Stimulated activated CD4-positive, alpha-beta T cell treated with anti-CD3 and anti-CD28 coated beads, Interleukin-15, amount 100 ng/mL, for 48 hours (primary cell): ENCODE data around the gene SH3D21.
A peak's percentile ranks its signal among the peaks of the same experiment; 100 is the strongest.

Experiments used
- DNase-seq, 2 donors: peaks; one replicate each; pipeline ENCODE4 v3.0.0-alpha.2; 2020; ENCODE audit warnings: low read depth in 2 of 2

Gene SH3D21

DNA sequence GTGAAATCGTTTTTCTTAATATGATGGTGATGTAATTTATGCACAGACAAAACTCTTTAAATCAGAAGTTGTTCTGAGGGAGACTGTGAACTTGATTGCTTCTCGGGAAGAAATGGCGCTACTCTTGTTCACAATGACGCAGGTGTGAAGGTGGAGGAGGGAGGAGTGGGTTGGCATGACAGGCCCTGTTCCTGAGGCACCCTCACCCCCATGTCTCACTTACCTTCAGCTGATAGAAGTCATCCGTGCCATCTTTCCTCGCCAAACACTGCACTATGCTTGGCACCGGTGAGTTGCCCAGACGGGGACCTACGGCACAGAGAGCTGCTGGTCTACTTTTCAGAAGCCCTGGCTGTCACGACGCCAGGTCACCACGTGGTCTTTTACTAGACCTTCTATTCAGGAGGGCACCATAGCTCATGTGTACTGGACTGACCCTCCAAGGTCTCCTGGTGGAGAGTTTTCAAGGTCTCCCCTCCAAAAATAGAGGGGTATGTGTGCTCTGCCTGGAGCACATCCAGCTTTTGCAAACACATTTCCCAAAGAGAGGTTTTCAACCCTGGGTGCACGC, 52.4 kb downstream of the SH3D21 start:
- DNase-seq = no peak

DNA sequence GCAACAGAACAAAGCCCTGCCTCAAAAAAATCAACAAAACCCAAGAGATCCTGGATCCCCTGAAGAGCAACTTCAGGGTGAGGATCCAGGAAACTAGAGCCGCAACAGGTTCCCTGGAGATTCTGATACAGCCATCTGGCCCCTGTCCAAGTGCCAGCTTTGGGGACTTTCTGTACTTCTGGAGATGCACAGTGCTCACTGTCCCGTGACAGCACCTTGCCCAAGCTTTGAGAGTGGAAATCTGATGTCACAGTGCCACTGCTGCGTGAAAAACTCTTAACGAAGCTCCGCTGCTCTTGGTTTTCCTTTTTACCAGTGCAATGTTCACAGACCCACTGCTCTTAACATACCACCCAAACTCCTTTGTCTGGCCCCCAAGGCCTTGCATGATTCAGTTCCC, 53.2 kb downstream of the SH3D21 start:
- no peak for DNase-seq

DNA sequence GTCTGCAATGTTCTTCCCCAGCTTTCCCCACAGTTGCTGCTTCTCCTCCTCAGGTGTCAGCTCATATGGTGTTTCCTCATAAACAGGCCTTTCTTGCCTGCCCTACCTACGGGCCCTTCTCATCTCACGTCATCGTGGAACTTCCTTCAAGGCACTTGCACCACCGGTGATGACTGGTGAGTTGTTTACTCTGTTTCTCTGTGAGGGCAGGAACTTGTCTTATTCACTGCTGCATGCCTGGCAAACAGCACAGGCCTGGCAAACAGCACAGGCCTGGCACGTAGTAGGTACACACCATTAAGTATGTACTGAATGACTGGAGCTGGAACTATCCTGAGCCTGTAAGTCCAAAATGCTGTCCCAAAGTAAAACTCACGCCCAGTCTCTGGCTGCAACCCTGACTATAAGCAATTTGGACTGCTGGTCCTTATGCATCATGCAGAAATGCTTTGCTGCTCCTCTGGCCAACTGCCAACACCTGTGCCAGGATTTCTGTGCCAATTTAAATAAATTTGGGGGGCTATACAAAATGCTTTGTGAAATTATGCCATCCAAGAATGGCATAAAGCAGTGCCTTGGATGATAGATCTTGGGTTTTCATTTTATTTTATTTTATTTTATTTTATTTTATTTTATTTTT, 53.9 kb downstream of the SH3D21 start:
- DNase-seq = no peak

DNA sequence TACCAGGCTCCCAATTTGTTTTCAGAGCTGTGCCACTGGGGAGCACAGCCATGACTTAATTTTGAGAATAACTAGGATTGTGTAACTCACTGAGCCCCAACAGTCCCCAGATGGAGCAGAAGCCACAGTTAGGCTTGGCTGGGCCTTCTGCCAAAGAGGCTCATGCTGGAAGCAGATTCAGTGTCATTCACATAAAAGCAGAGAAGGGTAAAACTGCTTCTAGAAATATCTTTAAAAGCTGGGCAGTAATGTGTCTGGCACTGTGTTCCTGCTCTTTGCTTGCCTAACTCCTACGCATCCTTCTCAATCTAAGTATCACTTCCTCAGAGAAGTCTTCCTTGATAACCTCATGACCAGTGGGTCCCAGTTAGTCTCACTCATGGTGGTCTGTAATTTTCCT, 59.2 kb downstream of the SH3D21 start:
- DNase-seq = no peak

DNA sequence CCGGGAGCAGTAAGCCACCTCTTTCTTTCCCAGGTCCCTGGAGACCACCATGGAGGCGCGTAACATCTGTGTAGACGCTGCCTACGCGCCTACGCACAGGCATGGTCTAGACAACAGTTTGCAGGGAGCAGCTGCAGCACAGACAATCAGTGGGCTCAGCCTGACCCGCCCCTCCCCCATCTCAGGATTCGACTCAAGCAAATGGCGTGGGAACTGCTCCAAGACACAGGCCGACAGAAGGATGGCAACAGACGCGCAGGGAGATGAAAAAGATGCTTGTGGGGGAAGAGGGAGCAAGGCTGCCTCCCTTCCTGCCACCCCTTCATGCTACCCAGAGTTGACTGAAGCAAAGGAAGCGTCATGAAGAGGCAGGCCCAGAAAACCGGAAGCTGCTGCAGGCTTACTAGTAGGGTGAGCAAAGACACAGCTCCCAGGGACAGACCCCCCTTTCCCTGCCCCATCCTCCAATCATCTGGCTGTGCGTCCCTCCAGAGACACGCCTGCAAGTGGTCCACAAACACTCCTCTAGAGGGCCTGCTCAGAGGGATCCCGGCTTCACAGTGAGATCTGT, 60.0 kb downstream of the SH3D21 start:
- peak in 1 of 2 donors; percentile 30 for DNase-seq

DNA sequence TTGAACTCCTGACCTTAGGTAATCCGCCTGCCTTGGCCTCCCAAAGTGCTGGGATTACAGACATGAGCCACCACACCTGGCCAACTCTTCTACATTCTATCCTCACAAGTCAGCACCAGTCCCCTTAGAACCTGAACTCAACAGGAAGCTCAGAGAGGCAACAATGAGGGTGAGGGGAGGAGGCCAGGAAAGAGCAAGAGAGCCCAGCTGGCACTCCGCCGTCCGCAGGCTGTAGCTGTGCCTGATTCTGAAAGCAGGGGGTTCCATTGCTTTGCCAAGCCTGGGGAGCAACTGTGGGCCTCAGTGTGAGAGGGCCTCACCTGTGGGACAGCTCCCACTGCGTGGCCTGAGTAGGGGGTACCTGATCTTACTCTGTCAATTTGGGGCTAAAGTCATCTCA, 60.9 kb downstream of the SH3D21 start:
- DNase-seq = no peak

DNA sequence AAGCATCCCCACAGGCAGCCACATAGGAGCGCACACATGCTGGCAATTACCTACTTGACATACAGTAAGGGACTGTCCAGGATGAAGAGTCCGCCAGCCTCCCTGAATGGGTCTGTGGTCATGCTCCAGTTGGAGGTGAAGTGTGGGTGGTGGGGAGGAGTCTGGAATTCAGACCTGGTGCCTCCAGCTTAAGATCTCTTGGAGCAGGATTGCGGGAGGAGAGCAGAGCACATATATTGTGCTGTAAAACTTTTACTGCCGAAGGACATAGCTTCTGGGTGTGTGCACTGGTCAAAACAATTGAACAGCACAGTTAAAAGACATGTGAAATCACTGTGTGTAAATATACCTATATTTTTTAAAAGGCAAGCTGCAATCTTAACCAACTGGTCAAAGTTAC, 61.6 kb downstream of the SH3D21 start:
- no peak for DNase-seq

DNA sequence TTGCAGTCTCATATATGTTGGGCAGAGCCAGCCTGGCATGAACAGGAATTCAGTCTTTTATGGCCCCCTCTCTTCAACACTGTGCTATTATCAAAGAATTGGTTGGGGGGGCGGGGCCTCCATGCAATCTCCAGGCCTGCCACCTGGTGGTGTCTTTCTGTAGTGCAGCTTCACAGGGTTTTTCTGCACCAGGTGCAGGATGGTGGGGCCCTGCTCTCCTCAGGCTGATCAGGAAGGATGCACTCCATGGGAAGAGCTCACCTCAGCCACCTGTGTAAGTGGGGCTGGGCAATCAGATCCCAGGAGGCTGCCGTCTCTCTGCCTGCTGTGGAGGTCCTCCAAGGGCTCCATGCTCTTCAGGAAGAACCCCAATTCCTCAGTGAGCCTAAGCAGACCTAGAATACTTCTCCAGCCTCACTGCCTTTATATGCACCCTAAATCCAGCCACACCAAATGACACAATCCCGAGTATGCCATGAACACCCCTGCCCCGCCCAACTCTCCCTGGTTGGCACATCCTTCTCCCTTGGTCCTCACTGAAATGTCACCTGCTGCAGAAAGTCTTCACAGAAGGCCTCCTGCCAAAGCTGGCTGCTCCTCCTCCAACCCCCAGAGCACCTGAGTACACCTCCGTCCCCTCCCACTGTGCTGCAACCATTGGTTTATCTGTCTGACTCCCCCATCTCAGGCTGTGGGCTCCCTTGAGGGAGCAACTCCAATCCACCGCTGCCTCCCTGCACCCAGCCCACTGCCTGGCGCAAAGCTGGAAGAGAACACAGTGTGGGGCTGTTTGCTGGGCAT, 63.1 kb downstream of the SH3D21 start:
- peak in 1 of 2 donors; percentile 77 for DNase-seq
